NCI-H1105 (cell line): ENCODE measurements around the gene UBLCP1.
"Not testable (repeated sequence)": the region's sequence is repeated elsewhere in the genome, so short reads cannot be mapped to it uniquely, and the experiment has no call there.

Experiments used
- DNase-seq: peaks from one replicate; lab custom pipeline; 2025; lab: John Stamatoyannopoulos, UW

UBLCP1 gene

DNA sequence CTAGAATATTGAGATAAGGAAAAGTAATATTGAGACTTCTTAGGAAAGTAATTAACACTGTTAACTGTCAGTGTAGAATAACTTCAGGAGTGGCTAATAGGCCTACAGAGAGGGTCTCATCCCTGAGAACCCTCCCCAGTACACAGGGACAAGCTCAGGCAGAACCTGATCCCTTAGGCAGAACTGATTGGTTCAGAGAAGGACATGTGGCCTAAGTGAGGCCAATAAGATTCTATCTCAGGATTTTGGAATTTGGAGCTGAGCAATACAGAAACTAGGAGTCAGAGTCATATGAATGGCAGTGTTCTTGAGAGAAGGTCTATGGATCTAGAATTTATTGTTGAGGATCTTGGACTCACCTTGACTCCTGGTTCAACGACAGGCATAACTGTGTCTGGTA, 10.9 kb upstream of the UBLCP1 start:
- no peak for DNase-seq

- no peak for DNase-seq
These were observed 6.1 kb upstream of the UBLCP1 start for GRCh38 chr5:159257007-159257406.

DNA sequence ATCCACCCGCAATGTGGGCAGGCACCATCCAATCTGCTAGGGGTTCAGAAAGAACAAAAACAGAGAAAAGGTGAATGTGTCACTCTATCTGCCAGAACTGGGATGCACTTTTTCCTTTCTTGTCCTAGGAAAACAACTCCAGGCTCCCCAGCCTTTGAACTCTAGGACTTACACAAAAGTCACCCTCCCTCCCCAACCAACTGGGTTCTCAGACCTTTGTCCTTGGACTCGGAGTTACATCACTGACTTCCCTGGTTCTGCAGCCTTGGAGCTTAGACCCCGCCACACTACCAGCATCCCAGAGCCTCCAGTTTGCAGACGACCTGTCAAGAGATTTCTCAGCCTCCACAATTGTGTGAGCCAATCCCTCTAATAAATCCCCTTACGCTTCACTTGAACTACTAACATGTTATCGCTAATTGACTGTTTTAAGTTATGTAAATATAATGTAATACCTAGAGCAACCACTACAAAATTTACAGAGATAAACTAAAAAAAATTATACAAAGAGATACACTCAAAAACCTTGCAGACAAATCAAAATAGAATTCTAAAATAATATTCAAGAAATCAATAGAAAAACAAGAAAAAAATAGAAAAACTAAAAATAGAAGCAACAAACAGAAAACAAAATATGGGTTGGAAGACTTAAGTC, 5.3 kb upstream of the UBLCP1 start:
- no peak for DNase-seq

GRCh38 chr5:159258361-159258760, 4.7 kb upstream of the UBLCP1 start:
- no peak for DNase-seq

DNA sequence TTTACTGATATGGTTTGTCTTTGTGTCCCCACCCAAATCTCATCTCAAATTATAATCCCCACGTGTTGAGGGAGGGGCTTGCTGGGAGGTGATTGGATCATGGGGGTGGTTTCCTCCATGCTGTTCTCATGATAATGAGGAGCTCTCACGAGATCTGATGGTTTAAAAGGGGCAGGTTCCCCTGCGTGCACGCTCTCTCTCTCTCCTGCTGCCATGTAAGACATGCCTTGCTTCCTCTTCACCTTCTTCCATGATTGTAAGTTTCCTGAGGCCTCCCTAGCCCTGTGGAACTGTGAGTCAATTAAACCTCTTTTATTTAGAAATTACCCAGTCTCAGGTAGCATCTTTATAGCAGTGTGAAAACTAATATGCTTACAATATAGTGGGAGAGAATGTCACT, 2.9 kb upstream of the UBLCP1 start:
- not testable (repeated sequence) for DNase-seq

DNA sequence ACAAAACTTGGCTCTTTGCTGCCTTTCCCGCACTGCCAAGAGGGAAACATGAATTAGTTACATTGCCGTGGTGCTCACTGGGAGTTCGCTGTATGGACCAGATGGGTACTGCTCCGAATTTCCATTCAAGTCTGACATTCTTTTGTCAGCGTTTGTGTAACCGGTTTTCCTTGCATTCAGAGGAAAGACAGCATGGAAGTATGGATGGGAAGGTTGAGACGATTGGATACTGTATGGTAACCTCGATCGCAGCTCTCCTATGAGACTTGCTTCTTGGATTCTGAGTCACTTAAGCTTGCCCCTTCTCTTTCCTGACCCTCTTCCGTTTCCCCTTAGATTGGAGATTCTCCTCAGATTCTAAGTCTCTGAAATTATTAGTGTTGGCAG, 625 bp upstream of the UBLCP1 start:
- peak; percentile 0 for DNase-seq

DNA sequence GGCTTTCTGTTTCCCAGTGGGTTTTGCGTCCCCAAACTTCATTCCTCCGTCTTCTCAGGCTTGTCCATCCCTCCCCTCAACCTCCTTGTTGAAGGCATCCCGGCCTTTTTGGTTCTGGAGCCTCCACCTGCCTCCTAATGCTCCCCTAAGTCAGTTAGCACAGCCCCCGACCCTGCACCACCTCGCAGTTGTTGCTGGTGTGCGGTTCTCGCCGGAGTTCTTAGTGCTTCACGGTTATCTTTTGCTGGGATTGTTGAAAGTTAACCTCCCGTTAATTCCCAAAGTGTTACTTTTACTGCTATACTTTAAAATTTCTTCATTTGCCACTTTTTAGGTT, 447 bp downstream of the UBLCP1 start:
- DNase-seq, result no peak

GRCh38 chr5:159266764-159267163, 3.7 kb downstream of the UBLCP1 start:
- DNase-seq, result not testable (repeated sequence)

- no peak for DNase-seq
These were observed 6.6 kb downstream of the UBLCP1 start for GRCh38 chr5:159269723-159270122.

DNA sequence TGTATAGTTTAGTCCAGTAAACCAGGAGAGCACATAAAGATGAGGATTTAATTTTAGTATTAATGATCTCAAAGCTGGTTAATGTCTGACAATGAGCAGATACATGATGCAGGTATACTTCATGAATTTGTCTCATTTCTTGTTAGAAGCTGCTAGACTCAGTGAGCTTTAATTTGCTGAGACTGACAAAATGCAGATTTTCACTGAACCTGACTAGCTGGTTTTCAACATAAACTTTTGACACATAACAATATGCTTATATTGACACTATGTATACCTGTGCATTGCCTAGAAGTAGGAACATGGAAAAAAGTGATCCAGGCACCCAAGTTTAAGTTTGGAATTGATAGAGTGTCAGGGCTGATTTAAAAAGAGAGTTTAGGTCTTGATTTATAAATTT, 10.8 kb downstream of the UBLCP1 start:
- DNase-seq, result no peak

DNA sequence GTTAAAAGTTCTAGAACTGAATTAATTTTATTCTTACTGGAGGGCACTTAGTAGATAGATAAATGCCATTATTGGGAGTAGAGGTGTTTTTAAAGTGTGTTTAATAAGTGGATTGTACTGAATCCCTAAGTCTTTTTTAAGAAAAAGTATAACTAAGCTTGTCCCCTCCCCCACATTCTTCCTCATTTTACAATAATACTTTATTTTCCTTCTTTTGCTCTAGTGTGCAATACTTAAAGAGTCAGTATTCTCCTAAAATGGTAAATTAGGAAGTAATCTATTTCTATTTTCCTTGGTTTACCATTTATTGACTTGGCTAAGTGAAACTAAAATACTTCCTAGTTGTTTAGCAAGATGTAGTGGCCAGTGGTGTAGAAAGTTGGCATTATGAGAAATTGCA, 11.6 kb downstream of the UBLCP1 start:
- DNase-seq, result no peak

DNA sequence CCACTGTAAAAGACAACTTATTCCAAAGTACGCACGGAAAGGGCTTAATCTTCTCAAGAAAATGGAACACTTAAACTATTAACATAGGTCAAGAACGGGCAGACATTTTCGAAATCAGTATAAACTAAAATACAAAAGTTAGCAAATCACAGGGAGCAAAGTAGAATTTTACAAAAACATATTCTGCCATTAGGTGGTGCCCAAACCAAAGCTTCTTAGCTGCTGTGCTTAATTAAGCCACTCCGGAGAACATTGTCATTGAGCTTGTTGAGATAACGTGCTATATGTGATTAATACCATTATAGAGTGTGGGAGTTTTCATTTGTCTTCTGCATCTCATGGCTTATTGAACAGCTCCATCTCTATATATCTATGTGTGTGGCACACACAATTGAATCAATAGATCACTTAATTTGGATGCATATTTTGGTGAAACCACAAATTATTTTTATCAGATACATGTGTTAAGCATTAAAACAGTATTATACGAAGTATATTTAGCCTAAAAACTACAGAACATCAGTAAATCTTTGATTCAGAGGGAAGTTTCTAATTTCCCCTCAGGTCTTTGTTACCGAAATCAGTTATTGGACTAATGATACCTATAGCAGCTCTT, 23.4 kb downstream of the UBLCP1 start:
- DNase-seq, result peak; percentile 26

DNA sequence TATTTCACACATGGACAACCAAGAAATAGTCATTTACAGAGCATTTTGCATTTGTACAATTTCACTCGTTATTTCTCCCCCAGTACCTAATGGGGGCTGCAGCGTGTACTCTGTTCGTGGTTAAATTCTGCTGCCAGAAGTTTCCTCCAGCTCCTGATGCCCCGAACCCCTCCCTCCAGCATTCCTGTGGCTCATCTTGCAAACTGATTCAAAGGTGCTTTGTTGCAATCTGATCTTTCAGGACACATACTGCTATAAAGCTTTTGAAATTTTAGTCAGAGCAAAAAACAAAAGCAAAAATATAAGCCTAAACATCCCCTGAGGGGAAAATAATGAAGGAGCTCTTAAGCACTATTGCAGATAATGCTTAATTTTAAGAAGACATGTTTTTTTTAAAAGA, 27.7 kb downstream of the UBLCP1 start:
- DNase-seq, result no peak

GRCh38 chr5:159294921-159295320, 31.8 kb downstream of the UBLCP1 start:
- DNase-seq, result no peak

- DNase-seq, result not testable (repeated sequence)
These were observed 34.2 kb downstream of the UBLCP1 start for GRCh38 chr5:159297300-159297699.

GRCh38 chr5:159301466-159301865, 38.4 kb downstream of the UBLCP1 start:
- DNase-seq, result no peak

DNA sequence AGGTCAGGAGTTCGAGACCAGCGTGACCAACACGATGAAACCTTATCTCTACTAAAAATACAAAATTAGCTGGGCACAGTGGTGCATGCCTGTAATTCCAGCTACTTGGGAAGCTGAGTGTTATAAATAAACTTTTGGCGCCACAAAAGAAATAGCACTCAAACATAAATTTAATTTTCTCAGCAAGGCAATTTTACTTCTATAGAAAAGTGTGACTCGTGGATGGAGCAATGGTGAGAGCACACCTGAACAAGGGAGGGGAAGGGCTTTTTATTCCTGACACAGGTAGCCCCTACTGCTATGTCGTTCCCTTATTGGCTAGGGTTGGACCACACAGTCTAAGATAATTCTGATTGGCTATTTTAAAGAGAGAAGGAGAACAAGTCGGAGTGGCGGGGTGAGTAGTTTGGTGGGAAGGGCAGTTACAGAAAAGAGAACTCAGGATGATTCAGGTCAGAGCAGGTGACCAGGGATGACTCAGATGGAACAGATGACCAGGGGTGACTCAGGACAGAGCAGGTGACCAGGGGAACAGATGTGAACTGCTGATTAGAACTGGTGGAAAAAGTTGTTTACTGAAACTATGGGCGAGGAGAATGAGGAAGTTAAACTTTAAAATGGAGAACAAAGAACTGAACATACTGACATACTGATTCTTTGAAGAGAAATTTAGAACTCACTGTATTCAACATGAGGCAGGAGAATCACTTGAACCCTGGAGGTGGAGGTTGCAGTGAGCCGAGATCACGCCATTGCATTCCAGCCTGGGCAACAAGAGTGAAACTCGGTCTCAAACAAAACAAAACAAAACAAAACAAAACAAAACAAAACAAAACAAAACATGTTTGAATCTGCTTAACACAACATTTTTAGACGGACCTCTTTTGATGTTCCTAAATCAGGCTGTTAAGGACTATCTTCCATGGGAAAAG, 39.1 kb downstream of the UBLCP1 start:
- DNase-seq, result not testable (repeated sequence)

DNA sequence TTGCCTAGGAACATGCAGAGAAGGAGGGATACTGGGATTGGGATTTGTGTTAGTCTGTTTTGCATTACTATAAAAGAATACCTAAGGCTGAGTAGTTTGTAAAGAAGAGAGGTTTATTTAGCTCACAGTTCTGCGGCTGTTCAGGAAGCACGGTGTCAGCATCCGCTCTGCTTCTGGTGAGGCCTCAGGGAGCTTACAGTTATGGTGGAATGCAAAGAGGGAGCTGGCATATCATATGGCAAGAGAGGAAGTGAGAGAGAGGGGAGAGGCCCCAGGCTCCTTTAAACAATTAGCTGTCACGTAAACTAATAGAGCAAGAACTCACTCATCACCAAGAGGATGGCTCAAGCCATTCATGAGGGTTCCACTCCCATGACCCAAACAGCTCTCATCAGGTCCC, 40.2 kb downstream of the UBLCP1 start:
- no peak for DNase-seq

DNA sequence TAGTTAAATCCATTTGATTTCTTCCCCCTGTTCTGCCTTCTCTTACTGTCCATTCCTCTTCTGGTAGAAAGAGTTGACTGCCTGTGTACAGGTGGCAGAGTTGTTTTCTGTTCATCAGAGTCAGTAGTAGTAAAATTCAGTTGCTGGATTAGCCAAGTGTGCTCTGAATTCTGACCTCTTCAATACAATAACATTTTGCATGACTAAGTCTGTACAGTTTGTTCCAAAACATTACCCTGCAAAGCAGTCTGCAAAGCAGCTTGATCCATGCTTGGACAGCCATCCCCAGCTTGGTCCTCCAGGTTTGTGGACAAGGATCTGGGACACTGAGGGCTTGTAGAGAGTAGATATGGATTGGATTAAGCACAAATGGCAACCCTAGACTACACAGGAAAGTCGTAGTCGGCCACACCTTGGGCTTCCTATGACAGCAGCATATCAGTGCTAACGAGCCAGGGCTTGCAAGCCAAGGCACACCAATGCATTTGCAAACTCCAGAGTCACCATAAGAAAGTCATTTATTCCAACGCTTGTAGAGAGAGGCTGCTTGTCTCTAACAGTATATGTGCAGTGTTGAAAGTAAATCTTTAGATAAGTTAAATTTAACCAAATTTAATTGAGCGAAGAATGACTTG, 42.0 kb downstream of the UBLCP1 start:
- DNase-seq, result no peak

- no peak for DNase-seq
These were observed 46.8 kb downstream of the UBLCP1 start for GRCh38 chr5:159309689-159310433.

DNA sequence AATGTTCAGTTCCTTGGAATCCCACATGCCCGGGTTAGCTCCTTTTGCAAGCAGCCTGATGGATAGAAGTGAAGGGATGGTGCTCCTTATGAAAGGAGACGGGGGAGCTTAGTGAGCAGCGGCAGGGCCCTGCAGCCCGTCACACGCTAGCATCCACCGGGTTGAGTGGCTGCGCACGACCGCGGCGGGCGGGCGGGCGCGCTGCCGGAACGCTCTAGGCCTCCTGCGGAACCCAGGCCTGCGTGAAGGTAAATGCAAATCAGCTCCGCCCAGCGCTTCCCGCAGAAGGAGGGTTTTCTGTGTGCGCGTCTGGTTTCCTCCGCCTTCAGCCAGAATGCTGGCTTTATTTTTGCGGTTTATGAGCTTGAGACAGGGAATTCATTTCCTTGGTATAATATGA, 47.4 kb downstream of the UBLCP1 start:
- DNase-seq, result no peak

- no peak for DNase-seq
These were observed 48.0 kb downstream of the UBLCP1 start for GRCh38 chr5:159311063-159311462.
